EH (cell line): ENCODE results near the gene PLEKHD1.
"Not testable (repeated sequence)": the region's sequence is repeated elsewhere in the genome, so short reads cannot be mapped to it uniquely, and the experiment has no call there.

Experiments
- DNase-seq: peaks from one replicate; pipeline ENCODE4 v3.0.0-alpha.2; 2015; ENCODE audit warnings: low read depth

The PLEKHD1 gene

DNA sequence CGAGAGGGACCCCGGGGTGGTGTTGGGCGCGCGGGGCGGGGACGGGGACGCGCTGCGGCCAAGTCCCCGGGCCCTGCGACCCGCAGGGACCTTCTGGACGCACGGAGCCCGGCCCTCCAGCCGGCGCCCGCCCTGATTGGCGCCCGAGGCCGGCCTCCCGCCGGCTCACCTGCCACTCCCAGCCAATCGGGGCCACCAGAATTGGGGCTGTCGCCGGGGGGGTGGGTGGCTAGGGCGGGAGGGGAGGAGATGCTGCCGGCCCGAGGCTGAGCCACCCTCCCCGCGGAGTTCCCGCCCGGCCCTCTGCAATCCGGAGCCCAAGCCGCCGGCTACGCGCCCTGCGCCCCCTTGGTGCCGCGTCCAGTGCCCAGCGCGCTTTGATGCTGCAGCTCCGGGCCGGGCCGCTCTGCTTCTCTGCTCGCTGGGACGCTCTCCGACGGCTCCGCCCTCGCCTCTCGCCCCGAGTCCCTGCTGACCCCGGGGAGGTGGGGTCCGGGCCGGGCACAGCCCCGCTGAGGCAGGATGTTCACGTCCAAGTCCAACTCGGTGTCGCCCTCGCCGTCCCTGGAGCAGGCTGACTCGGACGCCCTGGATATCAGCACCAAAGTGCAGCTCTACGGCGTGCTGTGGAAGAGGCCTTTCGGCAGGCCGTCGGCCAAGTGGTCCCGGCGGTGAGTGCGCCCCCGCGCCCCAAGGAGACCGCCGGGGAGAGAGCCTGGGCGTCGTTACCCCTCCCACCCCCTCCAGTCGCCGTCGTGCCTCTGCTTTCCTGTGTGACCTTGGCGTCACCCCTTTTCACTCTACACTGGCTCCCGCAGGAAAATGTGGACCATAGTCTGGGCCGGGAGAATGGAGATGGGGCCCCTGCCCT lies at the start of gene PLEKHD1:
PLEKHD1 (plus strand) TSS at position 285 of the 871 bp plus-strand sequence; CDS start at position 523, 238 bp downstream.
- DNase-seq, result no peak

DNA sequence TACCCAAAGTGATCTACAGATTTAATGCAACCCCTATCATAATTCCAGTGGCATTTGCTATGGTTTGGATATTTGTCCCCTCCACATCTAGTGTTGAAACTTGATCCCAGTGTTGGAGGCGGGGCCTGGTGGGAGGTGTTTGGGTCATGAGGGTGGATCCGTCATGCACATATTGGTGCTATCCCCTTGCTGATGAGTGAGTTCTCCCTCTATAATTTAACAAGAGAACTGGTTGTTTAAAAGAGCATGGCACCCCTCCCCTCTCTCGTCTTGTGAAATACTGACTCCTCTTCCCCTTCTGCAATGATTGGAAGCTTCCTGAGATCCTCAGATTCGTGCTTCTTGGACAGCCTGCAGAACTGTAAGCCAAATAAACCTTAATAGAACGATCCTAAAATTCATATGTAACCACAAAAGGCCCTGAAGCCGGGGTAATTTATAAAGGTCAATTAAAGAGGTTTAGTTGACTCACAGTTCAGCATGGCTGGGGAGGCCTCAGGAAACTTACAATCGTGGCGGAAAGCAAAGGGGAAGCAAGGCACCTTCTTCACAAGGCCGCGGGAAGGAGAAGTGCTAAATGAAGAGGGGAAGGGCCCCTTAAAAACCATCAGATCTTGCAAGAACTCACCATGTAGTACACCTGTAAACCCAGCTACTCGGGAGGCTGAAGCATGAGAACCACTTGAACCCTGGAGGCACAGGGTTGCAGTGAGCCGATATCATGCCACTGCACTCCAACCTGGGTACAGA lies 44.8 kb upstream of the PLEKHD1 start:
- DNase-seq, result peak; percentile 12

DNA sequence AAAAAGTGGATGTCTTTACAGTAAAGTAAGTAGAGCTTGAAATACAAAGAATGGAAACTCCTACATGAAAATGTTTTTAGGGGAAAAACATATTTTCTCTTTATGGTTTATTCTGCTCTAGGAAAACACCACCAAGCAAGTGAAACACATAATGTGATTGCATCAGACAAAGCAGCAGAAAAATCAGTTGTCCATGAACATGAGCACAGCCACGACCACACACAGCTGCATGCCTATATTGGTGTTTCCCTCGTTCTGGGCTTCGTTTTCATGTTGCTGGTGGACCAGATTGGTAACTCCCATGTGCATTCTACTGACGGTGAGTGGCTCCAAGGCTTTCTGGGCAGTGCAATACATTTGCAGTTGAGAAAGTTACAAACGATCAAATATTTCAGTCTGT lies 42.6 kb upstream of the PLEKHD1 start:
- no peak for DNase-seq

DNA sequence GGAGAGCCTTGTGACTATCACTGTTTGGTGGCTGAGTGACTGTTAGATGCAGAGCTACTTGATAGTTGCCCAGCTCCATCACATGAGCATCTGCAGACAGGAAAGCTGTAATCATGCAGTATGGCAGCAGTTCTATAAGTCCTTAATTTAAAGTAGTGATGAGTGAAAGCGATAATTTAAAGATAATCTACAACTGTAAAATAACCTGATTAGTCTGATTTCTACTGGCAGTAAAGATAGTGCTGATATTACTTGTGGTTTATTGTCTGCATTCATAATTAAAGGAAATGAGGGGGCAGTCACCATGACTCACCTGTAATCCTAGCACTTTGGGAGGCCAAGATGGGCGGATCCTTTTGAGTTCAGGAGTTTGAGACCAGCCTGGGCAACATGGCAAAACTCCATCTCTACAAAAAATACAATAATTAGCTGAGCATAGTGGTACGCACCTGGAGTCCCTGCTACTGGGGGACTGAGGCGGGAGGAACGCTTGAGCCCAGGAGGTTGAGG lies 41.2 kb upstream of the PLEKHD1 start:
- no peak for DNase-seq

DNA sequence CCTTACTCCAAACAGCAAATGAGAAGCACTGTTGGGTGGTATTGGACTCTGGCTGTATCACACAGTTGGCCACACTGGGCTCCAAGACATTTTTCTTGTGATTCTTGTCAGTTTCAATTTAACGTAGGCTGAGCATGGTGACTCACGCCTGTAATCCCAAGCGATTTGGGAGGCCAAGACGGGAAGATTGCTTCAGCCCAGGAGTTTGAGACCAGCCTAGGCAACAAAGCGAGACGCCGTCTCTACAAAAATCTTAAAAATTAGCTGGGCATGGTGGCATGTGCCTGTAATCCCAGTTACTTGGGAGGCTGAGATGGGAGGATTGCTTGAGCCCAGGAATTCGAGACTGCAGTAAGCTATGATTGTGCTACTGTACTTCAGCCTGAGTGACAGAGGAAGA lies 35.3 kb upstream of the PLEKHD1 start:
- DNase-seq, result no peak

DNA sequence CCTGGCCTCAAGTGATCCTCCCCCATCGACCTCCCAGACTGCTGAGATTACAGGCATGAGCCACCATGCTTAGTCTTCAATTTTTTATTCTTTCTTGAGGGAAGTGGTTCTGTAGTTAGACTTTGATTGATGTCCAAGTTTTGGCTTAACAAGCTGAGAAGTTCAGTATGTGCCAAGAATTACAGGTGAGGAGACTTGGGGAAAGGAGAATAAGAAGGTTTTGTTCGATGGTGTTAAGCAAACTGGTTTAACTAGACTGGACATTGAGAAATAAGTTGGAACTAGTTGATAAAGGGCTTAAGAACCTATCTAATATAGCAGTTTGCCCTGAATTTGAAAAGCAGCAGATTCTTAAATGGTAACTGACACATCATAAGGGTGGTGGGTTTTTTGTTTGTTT lies 32.6 kb upstream of the PLEKHD1 start:
- no peak for DNase-seq

DNA sequence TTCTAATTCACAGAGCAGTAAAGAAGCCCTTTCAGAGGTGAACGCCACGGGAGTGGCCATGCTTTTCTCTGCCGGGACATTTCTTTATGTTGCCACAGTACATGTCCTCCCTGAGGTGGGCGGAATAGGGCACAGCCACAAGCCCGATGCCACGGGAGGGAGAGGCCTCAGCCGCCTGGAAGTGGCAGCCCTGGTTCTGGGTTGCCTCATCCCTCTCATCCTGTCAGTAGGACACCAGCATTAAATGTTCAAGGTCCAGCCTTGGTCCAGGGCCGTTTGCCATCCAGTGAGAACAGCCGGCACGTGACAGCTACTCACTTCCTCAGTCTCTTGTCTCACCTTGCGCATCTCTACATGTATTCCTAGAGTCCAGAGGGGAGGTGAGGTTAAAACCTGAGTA lies 26.2 kb upstream of the PLEKHD1 start:
- no peak for DNase-seq

DNA sequence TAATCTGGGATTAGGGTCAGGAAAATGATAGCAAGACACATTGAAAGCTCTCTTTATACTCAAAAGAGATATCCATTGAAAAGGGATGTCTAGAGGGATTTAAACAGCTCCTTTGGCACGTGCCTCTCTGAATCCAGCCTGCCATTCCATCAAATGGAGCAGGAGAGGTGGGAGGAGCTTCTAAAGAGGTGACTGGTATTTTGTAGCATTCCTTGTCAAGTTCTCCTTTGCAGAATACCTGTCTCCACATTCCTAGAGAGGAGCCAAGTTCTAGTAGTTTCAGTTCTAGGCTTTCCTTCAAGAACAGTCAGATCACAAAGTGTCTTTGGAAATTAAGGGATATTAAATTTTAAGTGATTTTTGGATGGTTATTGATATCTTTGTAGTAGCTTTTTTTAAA lies 25.4 kb upstream of the PLEKHD1 start:
- no peak for DNase-seq

DNA sequence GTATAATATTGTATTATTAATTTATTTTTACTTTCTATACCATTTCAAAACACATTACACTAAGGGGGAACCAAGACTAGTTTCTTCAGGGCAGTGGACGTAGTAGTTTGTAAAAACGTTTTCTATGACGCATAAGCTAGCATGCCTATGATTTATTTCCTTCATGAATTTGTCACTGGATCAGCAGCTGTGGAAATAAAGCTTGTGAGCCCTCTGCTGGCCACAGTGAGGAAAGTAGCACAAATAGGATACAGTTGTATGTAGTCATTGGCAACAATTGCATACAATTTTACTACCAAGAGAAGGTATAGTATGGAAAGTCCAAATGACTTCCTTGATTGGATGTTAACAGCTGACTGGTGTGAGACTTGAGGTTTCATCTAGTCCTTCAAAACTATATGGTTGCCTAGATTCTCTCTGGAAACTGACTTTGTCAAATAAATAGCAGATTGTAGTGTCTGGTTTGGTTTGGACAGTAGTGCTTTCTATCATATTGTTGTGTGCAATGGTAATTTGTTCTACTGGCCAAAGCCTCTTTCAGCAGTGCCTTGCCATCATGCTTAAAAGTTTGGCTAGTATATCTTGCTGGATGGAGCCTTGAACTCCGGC lies 24.3 kb upstream of the PLEKHD1 start:
- DNase-seq, result peak; percentile 89

DNA sequence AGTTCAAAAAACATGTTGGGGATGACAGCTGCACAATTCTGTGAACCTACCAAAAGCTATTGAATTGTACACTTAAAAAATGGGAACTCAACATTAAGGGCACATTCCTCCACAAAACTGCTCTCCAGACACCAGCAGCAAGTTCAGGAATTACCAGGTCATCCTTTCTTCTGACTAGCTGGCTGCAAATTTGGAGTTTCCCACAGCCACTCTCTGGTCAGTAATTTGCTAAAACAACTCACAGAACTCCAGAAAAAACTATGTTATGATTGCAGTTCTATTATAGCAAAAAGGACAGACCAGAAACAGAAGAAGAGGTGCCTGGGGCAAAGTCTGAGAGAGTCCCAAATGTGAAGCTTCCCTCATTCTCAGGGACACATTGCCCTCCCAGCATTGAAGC lies 20.1 kb upstream of the PLEKHD1 start:
- DNase-seq, result peak; percentile 68

DNA sequence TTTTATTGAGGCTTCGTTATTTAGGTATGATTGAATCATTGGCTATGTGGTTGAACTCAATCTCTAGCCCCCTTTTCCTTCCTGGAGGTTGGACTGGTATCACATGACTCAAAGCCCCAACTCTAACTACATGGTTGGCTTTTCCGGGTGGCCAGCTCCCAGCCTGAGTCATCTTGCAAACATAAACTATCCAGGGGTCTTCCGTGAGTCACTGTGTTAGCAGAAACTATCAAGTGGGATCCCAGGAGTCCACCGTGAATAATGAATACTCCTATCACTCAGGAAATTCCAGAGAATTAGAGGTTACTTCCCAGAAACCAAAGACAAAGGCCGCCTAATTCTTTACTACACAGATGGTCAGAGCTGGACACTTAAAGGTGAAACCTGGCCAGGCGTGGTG lies 19.7 kb upstream of the PLEKHD1 start:
- DNase-seq, result peak; percentile 92

DNA sequence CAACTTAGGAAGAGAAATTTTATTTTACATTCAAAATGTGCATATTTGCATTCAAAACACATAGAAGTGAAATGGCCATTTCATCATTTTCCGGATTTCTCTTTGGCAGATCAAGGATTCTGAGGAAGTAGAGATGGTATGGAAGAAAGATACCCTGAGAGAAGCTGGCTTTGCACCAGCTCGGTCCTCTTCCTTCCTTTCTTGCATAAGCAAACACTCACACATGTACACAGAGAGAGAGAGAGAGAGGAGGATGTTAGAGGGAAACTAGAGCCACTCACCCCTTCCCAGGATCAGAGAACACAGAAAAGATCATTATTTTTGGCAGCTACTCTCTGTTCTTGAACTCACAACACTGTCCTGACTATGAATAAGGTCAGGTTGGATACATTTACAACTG lies 15.6 kb upstream of the PLEKHD1 start:
- no peak for DNase-seq

DNA sequence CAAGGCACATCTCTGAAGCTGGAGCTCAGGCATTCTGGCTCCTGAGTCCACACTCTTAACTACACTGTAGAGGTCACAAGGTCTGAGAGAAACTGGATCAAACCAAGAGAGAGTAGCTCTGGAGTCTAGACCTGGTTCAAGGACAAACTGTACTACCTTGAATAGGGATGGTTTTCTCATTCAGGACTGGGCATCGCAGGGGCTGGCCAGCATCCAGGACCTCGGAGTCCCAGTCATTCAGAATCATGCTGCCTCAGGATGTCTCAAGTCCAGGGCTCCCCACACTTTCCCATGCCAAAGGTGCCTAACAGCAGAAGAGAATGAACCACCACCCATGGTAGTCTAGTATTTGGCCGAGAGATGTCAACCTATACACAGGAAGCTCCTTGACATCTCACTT lies 13.1 kb upstream of the PLEKHD1 start:
- DNase-seq, result no peak

DNA sequence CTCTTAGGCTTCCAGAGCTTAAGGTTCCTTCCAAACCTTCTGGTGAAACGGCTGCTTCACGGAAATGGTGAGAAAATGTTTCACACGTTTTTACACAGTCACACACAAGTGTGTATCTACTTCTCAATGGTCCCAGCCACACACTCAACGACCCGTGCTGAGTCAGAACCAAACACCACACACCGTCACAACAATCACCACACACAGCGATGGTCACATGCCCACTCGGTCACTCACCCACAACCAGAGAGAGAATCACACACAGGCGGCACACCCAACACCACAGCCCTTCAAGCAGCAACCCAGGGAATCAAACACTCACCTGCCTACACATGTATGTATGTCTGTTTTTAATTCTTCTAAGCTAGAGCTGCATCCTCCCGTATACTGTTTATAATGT lies 12.6 kb upstream of the PLEKHD1 start:
- DNase-seq, result no peak

DNA sequence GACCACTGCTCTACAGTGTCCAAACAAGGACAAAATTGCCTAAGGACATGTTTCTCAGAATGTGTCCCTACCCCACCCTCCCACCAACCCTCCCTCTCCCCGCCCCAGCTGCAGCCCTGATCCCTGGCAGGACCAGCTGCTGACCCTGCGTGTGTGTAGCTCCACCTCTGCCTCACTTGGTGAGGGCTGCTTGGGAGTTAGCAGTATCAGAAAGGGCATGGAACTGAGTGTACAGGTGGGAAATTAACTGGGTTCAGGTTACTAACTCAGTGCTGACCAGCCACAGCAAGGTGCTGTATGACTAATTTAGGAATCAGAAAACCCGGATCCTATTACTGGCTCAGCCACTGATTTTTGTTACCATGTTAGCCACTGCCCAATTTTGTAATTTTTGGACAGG lies 11.3 kb upstream of the PLEKHD1 start:
- no peak for DNase-seq

DNA sequence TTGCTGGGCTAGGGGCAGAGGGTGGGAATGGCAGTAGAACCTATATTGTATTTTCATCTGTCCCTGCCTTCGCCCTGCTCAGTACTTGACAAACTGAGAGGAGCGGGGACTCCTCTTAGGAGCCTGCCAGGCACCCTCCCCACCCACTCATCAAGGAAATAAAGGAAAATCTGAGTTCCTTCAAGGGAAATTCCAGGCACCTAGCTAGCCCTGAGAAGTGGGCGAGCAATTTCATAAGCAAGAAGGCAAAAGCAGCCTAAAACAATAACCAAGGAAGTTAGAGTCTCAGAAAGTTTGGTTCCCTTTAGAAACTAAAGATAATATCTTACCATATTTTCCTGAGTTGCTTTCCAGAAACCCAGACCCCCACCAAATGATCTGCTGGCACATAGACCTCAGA lies 10.6 kb upstream of the PLEKHD1 start:
- DNase-seq, result no peak

DNA sequence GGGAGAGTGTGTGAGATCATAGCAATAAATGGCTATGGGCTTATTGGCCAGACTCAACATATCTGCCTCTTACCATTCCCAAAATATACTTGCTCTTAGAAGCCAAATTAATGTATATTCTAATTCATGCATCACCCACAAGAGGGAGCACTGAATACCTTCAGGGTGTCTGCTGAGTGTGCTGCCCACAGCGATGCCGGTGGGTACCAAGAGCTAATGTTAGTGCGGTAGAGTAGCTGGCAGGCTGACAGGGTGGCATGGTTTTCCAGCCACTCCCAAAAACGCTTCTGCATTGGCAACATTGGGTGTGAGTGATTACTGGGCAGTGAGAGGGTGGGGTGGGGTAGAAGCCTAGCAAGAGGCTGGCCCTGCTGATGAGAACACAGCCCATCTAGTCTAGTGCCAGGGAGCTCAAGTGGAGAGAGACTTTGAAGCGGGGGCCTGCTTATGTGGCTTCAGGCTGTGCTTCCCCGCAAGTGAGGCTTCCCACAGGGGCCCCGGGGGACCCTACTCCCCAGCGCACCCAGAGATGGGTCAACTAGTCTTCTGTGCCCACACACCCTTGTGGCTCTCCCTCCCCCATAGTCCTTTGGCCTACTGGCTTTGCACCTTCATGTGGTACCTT lies 9.2 kb upstream of the PLEKHD1 start:
- DNase-seq, result peak; percentile 13

DNA sequence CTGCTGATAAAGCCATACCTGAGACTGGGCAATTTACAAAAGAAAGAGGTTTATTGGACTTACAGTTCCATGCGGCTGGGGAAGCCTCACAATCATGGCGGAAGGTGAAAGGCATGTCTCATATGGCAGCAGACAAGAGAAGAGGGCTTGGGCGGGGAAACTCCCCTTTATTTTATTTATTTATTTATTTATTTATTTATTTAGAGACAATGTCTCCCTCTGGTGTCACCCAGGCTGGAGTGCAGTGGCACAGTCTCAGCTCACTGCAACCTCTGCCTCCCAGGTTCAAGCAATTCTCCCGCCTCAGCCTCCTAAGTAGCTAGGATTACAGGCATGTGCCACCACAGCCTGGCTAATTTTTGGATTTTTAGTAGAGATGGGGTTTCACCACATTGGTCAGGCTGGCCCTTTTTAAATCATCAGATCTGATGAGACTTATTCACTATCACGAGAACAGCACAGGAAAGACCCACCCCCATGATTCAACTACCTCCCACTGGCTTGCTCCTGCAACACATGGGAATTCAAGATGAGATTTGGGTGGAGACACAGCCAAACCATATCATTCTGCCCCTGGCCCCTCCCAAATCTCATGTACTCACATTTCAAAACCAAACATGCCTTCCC lies 7.6 kb upstream of the PLEKHD1 start:
- not testable (repeated sequence) for DNase-seq

DNA sequence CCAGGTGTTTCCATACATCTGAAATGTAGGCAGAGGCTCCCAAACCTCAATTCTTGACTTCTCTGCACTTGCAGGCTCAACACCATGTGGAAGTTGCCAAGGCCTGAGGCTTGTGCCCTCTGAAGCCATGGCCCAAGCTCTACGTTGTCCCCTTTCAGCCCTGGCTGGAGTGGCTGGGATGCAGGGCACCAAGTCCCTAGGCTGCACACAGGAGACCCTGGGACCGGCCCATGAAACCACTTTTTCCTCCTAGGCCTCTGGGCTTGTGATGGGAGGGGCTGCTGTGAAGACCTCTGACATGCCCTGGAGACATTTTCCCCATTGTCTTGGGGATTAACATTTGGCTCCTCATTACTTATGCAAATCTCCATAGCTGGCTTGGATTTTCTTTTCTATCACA lies 6.5 kb upstream of the PLEKHD1 start:
- DNase-seq, result not testable (repeated sequence)

DNA sequence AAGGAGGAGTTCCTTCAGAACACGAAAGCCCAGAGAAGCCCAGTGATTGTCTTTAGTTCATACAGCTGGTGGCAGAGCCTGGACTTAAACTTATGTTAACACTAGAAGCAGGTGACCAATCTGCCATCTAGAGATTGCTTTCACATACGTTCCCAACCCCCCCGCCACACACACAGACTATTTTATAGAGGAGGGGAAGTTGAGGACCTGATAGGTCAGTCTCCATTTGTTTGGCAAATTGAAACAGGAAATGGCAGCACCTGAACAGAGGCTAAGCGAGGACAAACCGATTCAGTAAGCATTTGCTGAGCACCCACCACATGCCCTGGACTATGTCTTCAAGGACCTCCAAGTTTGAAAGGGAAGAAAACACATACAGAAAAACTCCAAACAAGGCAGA lies 4.8 kb upstream of the PLEKHD1 start:
- no peak for DNase-seq

DNA sequence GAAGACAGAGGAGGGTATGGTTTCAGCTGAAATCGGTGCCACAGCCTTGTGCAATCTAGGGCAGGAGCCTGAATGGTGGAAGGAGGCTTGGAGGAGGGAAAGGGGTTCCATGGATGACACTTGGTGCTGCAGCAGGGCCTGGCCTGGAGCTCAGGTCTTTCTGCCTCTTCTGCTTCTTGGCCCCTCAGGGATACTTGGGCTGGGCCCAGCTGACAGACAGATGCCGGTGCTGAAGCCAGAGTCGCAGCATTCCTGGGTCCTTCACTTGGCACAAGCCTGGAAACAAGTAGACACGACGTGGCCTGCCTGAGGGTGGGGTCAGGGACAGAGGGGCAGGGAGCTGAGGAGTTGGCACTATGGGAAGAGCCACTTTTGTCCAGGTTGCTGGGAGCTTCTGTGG lies 4.4 kb upstream of the PLEKHD1 start:
- DNase-seq, result no peak
